Tibial artery (tissue), 4 donors: Measurements from ENCODE around the gene IGFBP2.
"Not testable (repeated sequence)": the region's sequence is repeated elsewhere in the genome, so short reads cannot be mapped to it uniquely, and the experiment has no call there.

ENCODE experiments used
- DNase-seq, 2 donors: peaks; one replicate each; pipeline ENCODE4 v3.0.0-alpha.2; 2019
- H3K27ac ChIP-seq, 2 donors: fragments of 200-600 bp; sonication (generic) in 1 of 2; 1 replicate in 1 of 2; 2 replicates in 1 of 2; pipeline ENCODE4 v1.5.1; 2018 to 2019; ENCODE audit warnings: mild to moderate bottlenecking in 1 of 2
- H3K27me3 ChIP-seq, 2 donors: fragments of 200-600 bp; sonication (generic) in 1 of 2; one replicate each; pipeline versions ENCODE4 v1.5.1 to v1.6.0; 2016 to 2019
- H3K36me3 ChIP-seq, 3 donors: fragments of 200-600 bp; sonication (generic) in 2 of 3; one replicate each; pipeline ENCODE4 v1.5.1; 2016 to 2019; ENCODE audit warnings: mild to moderate bottlenecking in 2 of 3
- H3K4me1 ChIP-seq, 4 donors: fragments of 200-600 bp; sonication (generic) in 2 of 4; 1 replicate in 3 of 4; 2 replicates in 1 of 4; pipeline ENCODE4 v1.5.1; 2016 to 2019
- H3K4me3 ChIP-seq, 2 donors: fragments of 200-600 bp; sonication (generic) in 1 of 2; 1 replicate in 1 of 2; 2 replicates in 1 of 2; pipeline ENCODE4 v1.5.1; 2018 to 2019; ENCODE audit warnings: mild to moderate bottlenecking in 2 of 2
- H3K9me3 ChIP-seq, 3 donors: fragments of 200-600 bp; sonication (generic) in 1 of 3; one replicate each; pipeline ENCODE4 v1.5.1; 2016 to 2019
- CTCF ChIP-seq, 2 experiments: fragments of 200-600 bp in 1 of 2; fragments of 450-650 bp in 1 of 2; IDR thresholded peaks; one replicate each; pipeline ENCODE4 v1.5.1; 2017 to 2019; ENCODE audit warnings: antibody characterized with exemption in 2 of 2, mild to moderate bottlenecking in 1 of 2, moderate library complexity in 1 of 2
- intact Hi-C: fragments of 100-400 bp; cut with DNase I; formaldehyde crosslinking; loops from one replicate; pipeline ENCODE4 v1.15.0; 2023; ENCODE audit warnings: low total_unique reads

IGFBP2 gene

DNA sequence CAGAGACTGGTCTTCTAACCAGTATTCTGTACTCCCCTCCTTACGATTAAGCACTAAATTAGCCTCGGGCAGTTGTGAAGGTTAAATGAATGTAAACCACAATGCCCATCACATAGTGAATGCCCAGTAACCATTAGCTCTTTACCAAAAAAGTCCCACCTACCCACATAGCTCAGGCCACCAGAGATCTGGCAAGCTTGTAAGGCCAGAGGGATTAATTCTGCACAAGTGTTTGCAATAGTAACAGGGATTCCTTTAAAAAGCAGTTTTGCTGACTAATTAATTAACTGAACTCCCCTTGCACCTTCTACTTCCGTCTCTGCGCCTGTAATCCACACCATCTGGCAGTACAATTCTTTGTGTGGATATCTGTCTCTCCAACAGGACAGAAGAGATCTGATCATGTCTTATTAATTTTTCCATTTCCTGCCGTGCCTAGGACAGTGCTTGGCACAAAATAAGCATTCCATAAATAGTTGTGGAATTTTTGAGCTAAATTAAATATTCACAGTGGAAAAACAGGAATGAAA lies 36.2 kb upstream of the IGFBP2 start:
- intact Hi-C loops = no loop called here
- DNase-seq = no peak
- no peak for TF ChIP-seq CTCF (IDR thresholded peaks at IDR 0.05)
- Histone ChIP-seq H3K27me3 (no peaks in the 10 kb centered on the region), H3K27ac (no peak overlapping the region), H3K4me3 (no peak overlapping the region), H3K9me3 (no peaks in the 10 kb centered on the region), H3K4me1 (peaks cover 0 to 19% (median 11%) of the 10 kb centered on the region in 4 donors), H3K36me3 (no peaks in the 10 kb centered on the region)

DNA sequence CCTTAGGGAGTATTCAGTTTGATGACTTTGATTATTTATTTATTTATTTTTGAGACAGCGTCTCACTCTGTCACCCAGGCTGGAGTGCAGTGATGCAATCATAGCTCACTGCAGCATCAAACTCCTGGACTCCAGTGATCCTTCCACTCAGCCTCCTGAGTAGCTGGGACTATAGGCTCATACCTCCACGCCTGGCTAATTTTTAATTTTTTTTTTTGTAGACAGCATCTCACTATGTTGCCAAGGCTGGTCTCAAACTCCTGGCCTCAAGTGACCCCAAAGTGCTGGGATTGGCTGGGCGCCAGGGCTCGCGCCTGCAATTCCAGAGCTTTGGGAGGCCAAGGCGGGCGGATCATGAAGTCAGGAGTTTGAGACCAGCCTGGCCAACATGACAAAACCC lies 35.4 kb upstream of the IGFBP2 start:
- H3K27me3 ChIP-seq, DNase-seq, H3K27ac ChIP-seq, H3K4me3 ChIP-seq, H3K36me3 ChIP-seq, intact Hi-C loops, H3K9me3 ChIP-seq: not testable (repeated sequence)
- H3K4me1 ChIP-seq = peaks cover 0 to 19% (median 11%) of the 10 kb centered on the region in 4 donors

DNA sequence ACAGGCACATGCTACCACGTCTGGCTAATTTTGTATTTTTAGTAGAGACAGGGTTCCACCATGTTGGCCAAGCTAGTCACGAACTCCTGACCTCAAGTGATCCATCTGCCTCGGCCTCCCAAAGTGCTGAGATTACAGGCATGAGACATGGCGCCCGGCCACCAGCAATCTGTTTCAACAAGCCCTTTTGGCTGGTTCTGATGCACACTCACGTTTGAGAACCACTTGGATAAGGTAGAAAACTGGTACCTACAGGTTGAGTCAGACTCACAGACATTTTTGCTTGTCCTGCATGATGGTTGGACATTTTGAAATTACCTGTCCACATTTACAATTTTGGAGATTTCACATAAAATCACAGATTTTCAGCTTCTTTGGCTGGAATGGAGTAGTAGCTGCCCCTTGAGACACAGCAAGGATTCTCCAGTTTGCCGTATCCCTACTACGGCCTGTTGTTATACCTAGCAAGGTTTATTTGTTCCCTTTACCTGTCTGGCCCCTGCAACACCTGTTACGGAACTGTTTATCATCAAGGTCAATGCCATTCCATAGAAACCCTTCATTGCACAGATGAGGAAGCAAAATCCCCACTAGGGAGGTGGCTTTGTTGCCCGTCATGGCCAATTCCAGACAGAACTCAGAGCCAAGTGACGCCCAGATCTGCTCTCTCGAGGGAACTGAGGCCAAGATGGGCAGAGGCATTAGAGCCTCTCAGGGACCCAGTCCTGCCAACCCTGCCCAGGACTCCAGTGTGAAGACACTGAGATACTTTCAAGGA lies 31.4 kb upstream of the IGFBP2 start:
- H3K4me3 ChIP-seq = no peak overlapping the region
- H3K9me3 ChIP-seq = no peaks in the 10 kb centered on the region
- no peak for DNase-seq
- H3K27me3 ChIP-seq = peaks cover 0 to 3% of the 10 kb centered on the region in 2 donors
- no peak overlapping the region for H3K27ac ChIP-seq
- intact Hi-C loops = no loop called here
- TF ChIP-seq CTCF (IDR thresholded peaks at IDR 0.05) = no peak
- H3K4me1 ChIP-seq = peaks cover 0 to 19% (median 11%) of the 10 kb centered on the region in 4 donors
- H3K36me3 ChIP-seq = no peaks in the 10 kb centered on the region

GRCh38 chr2:216603010-216603883 lies 30.0 kb upstream of the IGFBP2 start:
- H3K27ac ChIP-seq = no peak overlapping the region
- TF ChIP-seq CTCF (IDR thresholded peaks at IDR 0.05) = no peak
- no peak for DNase-seq
- H3K4me1 ChIP-seq = peaks cover 0 to 4% (median 1%) of the 10 kb centered on the region in 4 donors
- no peaks in the 10 kb centered on the region for H3K36me3 ChIP-seq
- intact Hi-C loops = no loop called here
- no peak overlapping the region for H3K4me3 ChIP-seq
- H3K27me3 ChIP-seq = peaks cover 0 to 3% of the 10 kb centered on the region in 2 donors
- no peaks in the 10 kb centered on the region for H3K9me3 ChIP-seq

GRCh38 chr2:216603884-216604245 lies 29.4 kb upstream of the IGFBP2 start:
- intact Hi-C loops = no loop called here
- Histone ChIP-seq H3K9me3 (no peaks in the 10 kb centered on the region), H3K36me3 (no peaks in the 10 kb centered on the region), H3K27me3 (peaks cover 0 to 3% of the 10 kb centered on the region in 2 donors), H3K4me3 (no peak overlapping the region), H3K27ac (no peak overlapping the region), H3K4me1 (no peaks in the 10 kb centered on the region)
- no peak for TF ChIP-seq CTCF (IDR thresholded peaks at IDR 0.05)
- DNase-seq = no peak

DNA sequence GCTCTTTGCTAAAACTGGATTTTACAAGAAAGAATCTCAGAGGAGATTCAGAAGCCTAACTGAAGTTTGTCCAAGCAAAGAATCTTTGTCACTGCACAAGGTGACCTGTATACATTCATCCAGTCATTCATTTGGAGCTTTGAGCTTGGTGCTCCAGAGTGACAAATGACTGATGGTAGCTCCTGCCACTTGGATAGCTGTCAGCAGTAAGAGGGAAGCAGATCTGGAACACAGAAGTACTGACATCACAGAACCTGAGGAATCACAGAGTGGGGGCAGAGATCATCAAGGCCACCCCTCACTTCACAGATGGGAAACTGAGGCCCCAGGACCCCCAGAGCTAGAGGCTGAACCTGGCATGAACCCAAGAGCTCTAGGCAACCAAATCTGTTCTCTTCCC lies 28.8 kb upstream of the IGFBP2 start:
- peaks cover 0 to 3% of the 10 kb centered on the region in 2 donors for H3K27me3 ChIP-seq
- H3K36me3 ChIP-seq = no peaks in the 10 kb centered on the region
- no peaks in the 10 kb centered on the region for H3K9me3 ChIP-seq
- TF ChIP-seq CTCF (IDR thresholded peaks at IDR 0.05) = no peak
- no peak for DNase-seq
- H3K27ac ChIP-seq = no peak overlapping the region
- H3K4me3 ChIP-seq = no peak overlapping the region
- no peaks in the 10 kb centered on the region for H3K4me1 ChIP-seq
- intact Hi-C loops = no loop called here
